ENCODE data around the gene KPNA5. TPM values are rescaled to one million over a fixed set of nuclear protein-coding genes. Genes with fewer than 3 reads are reported as not detected.

KPNA5 gene
- total and polyA plus RNA-seq, 2 of the 8 experiments (the other 6 are each of a cell fraction or from before 2014, with no cell fraction given): 2.0 to 9.7 TPM

DNA sequence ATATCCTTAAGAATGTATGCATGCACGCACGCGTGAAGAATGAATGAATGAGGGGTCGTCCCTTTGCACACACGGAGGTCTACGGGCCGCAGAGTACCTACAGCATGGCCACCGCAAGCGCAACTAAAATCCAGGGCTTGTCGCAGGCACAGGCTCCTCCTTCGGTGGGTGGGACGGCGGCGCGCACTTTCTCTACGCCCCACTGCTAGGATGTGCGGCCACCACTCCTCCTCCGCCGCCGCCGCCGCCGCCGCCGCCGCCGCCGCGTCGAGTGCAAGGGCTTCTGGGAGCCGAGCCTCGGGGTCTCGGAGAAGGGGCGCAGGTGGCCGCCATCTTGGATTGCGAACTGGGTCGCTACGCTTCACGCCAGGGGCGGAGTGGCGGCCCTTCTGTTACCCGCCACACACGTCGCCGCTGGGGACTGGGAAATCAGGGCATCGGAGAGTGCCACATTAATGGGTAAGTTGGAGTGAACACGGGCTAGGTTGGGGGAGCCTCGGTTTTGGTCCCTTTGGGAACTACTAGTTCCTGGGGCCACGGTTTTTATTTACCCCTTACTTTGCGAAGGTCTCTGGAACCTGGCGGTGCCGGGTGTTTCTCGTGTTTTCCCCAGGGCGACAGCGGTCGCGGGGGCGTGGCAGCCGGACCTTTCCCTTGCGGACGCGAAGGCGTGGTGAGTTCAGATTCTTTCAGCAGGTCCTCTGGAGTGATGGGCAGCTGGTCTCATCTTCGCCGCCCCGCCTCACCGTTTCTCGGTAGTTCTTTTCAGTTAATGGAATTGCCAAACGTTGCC is at the start of gene KPNA5 (continued):
- no peak for TF ChIP-seq GTF2F1 (IDR thresholded peaks at IDR 0.05; ENCODE audit: borderline replicate concordance, low read depth, low read length)
- TF ChIP-seq POLR2A (IDR thresholded peaks at IDR 0.05; ENCODE audit: control extremely low read depth in 1 of 2, low read depth in 2 of 2, low read length in 2 of 2): peak; percentile 94 to 95
- no peak for TF ChIP-seq RXRA (IDR thresholded peaks at IDR 0.05; ENCODE audit: insufficient read depth, low read depth, low read length)
- no peak for TF ChIP-seq RFX5 (IDR thresholded peaks at IDR 0.05; ENCODE audit: borderline replicate concordance, low read depth, low read length)
- TF ChIP-seq FOSL1 (IDR thresholded peaks at IDR 0.05; ENCODE audit: insufficient read depth, low read depth, low read length): no peak
- TF ChIP-seq SIRT6 (IDR thresholded peaks at IDR 0.05; ENCODE audit: low read length): no peak
- TF ChIP-seq EGR1 (IDR thresholded peaks at IDR 0.05; ENCODE audit: borderline replicate concordance, low read depth, low read length): no peak
- TF ChIP-seq SP2 (IDR thresholded peaks at IDR 0.05; ENCODE audit: low read length): no peak
- peak in 1 of 2 experiments; percentile 64; a peak in 1 of 3 replicates for TF ChIP-seq EP300 (IDR thresholded peaks at IDR 0.05; ENCODE audit: borderline replicate concordance in 1 of 2, low read depth in 2 of 2, low read length in 2 of 2)
- TF ChIP-seq RNF2 (IDR thresholded peaks at IDR 0.05; ENCODE audit: borderline replicate concordance, low read depth, low read length, missing control alignments, poor library complexity, severe bottlenecking): no peak
- no peak for TF ChIP-seq TEAD4 (IDR thresholded peaks at IDR 0.05; ENCODE audit: low read depth, low read length)
- TF ChIP-seq TAF7 (optimal IDR thresholded peaks at IDR 0.05; ENCODE audit: borderline replicate concordance, low read depth, low read length): no peak
- TF ChIP-seq SP1 (IDR thresholded peaks at IDR 0.05; ENCODE audit: low read depth, low read length): no peak
- TF ChIP-seq CREB1 (IDR thresholded peaks at IDR 0.05): peak; percentile 86
- no peak for TF ChIP-seq SP4 (IDR thresholded peaks at IDR 0.05; ENCODE audit: low read length)
- peak; percentile 89 for TF ChIP-seq ASH2L (IDR thresholded peaks at IDR 0.05; ENCODE audit: low read length)
- peak; percentile 96 for TF ChIP-seq YY1 (IDR thresholded peaks at IDR 0.05; ENCODE audit: low read depth, low read length)
- peak; percentile 92 for TF ChIP-seq TAF1 (IDR thresholded peaks at IDR 0.05; ENCODE audit: low read depth, low read length)
- no peak for TF ChIP-seq BACH1 (IDR thresholded peaks at IDR 0.05; ENCODE audit: low read length)
- no peak for TF ChIP-seq JUND (IDR thresholded peaks at IDR 0.05; ENCODE audit: low read length)
- 0 out of 4 replicates have a peak, but pooled peaks of 1 of the 2 experiments have one; percentile 14 for TF ChIP-seq HDAC2 (IDR thresholded peaks at IDR 0.05; ENCODE audit: borderline replicate concordance in 1 of 2, low read depth in 2 of 2, low read length in 2 of 2)
- no peak for TF ChIP-seq CHD2 (IDR thresholded peaks at IDR 0.05; ENCODE audit: low read length)
- TF ChIP-seq CEBPB (IDR thresholded peaks at IDR 0.05; ENCODE audit: low read depth, low read length): no peak
- TF ChIP-seq CHD1 (IDR thresholded peaks at IDR 0.05; ENCODE audit: low read depth, low read length): no peak
- TF ChIP-seq SAP30 (IDR thresholded peaks at IDR 0.05; ENCODE audit: insufficient read depth, insufficient replicate concordance, low read length): peak; percentile 64
- TF ChIP-seq, protein P1, sequence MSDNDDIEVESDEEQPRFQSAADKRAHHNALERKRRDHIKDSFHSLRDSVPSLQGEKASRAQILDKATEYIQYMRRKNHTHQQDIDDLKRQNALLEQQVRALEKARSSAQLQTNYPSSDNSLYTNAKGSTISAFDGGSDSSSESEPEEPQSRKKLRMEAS (IDR thresholded peaks at IDR 0.05): peak; percentile 17
